Right cardiac atrium (tissue), 5 donors: Measurements from ENCODE around the gene ADAM19. TPM values are rescaled to one million over a fixed set of nuclear protein-coding genes. Genes with fewer than 3 reads are reported as not detected.

Experiments
- ATAC-seq, 2 donors: fragments of 200-7000 bp; cut with Tn5 transposase; one replicate each; pipeline versions ENCODE4 v1.8.0 to v1.9.1; 2020; ENCODE audit warnings: moderate library complexity in 2 of 2, mild to moderate bottlenecking in 1 of 2
- DNase-seq, 3 donors: peaks; one replicate each; pipeline ENCODE4 v3.0.0-alpha.2; 2020
- H3K27ac ChIP-seq: one replicate; pipeline ENCODE4 v1.5.1; 2013; ENCODE audit warnings: mild to moderate bottlenecking, low read length, control low read depth, moderate library complexity
- H3K27me3 ChIP-seq: one replicate; pipeline ENCODE4 v1.6.1; 2013; ENCODE audit not compliant: control insufficient read depth, insufficient read depth
- H3K4me1 ChIP-seq: one replicate; pipeline ENCODE4 v1.6.1; 2013; ENCODE audit warnings: low read length; ENCODE audit not compliant: control insufficient read depth, insufficient read depth
- H3K4me3 ChIP-seq: one replicate; pipeline ENCODE4 v1.5.1; 2013; ENCODE audit warnings: low read length, control low read depth
- H3K9me3 ChIP-seq: one replicate; pipeline ENCODE4 v1.6.1; 2013; ENCODE audit warnings: low read length; ENCODE audit not compliant: control insufficient read depth
- WGBS: extraction: QIAGEN DNeasy Blood & Tissue Kit; methylation state at CpG from one replicate; pipeline ENCODE4 v1.1.7; 2013; 5-methylcytosine and 5-hydroxymethylcytosine counted together
- intact Hi-C, 4 donors: fragments of 100-400 bp; cut with DNase I; formaldehyde crosslinking; loops; one replicate each; pipeline versions ENCODE4 v1.11.0 to v1.14.0; 2022 to 2023
- long read RNA-seq, 4 donors: library from polyadenylated mRNA; unstranded; transcript quantifications; one replicate each; pipeline ENCODE4 v2.0.0, GENCODE V29; 2020 to 2021
- polyA plus RNA-seq: library from polyadenylated mRNA; stranded (reverse); fragments of 200-250 nt; gene quantifications from one replicate; pipeline ENCODE4 v1.2.3, GENCODE V29; 2013
- total RNA-seq, 4 donors: library from RNA; stranded (reverse); fragmentation: NEBNext Ultra II Directional; extraction: Animal tissue kit (Norgen Biotek cat#: 25700); gene quantifications; one replicate each; pipeline ENCODE4 v1.2.1, GENCODE V29; 2021
- donor health status: healthy with polysubstance abuse.
- donor health status: DM: no; HTN: yes; CAD: no.
- donor health status: DM: no; HTN: no; CAD: no.
- donor health status: DM: no; HTN: yes; CAD: no; lungs with severe emphysema.
- donor health status: DM: yes; HTN: yes; CAD: no.

The ADAM19 gene
- 10 to 100 TPM; 21.7 to 60.2 (median 24.5) TPM for total RNA-seq
- 10.5 TPM for polyA plus RNA-seq
- long read RNA-seq, donor 1, full-length matches to known transcripts, result 1 of 15 reads
- long read RNA-seq, donor 1, partial matches to known transcripts, result 4 of 15 reads
- long read RNA-seq, donor 1, other reads (novel, unspliced or antisense), result 10 of 15 reads
- long read RNA-seq, donor 2, partial matches to known transcripts, result 3 of 6 reads
- long read RNA-seq, donor 2, other reads (novel, unspliced or antisense), result 3 of 6 reads
- long read RNA-seq, donor 3, partial matches to known transcripts, result 8 of 51 reads
- long read RNA-seq, donor 3, other reads (novel, unspliced or antisense), result 39 of 51 reads
- long read RNA-seq, donor 4, partial matches to known transcripts, result 3 of 5 reads
- long read RNA-seq, donor 4, other reads (novel, unspliced or antisense), result 2 of 5 reads

GRCh38 chr5:157575381-157576020, at the start of gene ADAM19:
TSS of gene ADAM19 (minus strand) at chr5:157575775. CDS start at chr5:157575696, 79 bp downstream.
- WGBS, result under 1% methylated on average over 63 of the region's 63 CpGs
- intact Hi-C loops, result loop anchor here in 2 of 4 donors (10.0 kb wide), 2 partner anchors 51 to 61 kb away; no protein-coding TSS in a partner anchor
- peak; percentile 93 for ATAC-seq

GRCh38 chr5:157624144-157624543, 48.6 kb upstream of the ADAM19 start:
- H3K4me1 ChIP-seq, result no peaks in the 10 kb centered on the region
- intact Hi-C loops, result no loop called here
- no peaks in the 10 kb centered on the region for H3K9me3 ChIP-seq
- no peak overlapping the region for H3K4me3 ChIP-seq
- no peaks in the 10 kb centered on the region for H3K27me3 ChIP-seq
- ATAC-seq, result no peak
- H3K27ac ChIP-seq, result no peak overlapping the region
- WGBS, result 51% methylated on average over 2 of the region's 2 CpGs
- DNase-seq, result no peak

More at GRCh38 chr5:157575381-157576020, at the start of gene ADAM19:
- peak within 1 kb of the TSS; percentile 43 for H3K4me3 ChIP-seq
- no peaks in the 10 kb centered on the region for H3K27me3 ChIP-seq
- H3K27ac ChIP-seq, result peak within 1 kb of the TSS; percentile 56
- no peaks in the 10 kb centered on the region for H3K9me3 ChIP-seq
- peaks cover 9% of the 10 kb centered on the region for H3K4me1 ChIP-seq
- peak; percentile 63 to 89 (median 86) for DNase-seq

GRCh38 chr5:157620776-157621175, 45.2 kb upstream of the ADAM19 start:
- ATAC-seq, result no peak
- no peaks in the 10 kb centered on the region for H3K27me3 ChIP-seq
- no peaks in the 10 kb centered on the region for H3K9me3 ChIP-seq
- H3K27ac ChIP-seq, result no peak overlapping the region
- intact Hi-C loops, result no loop called here
- no peak for DNase-seq
- no peaks in the 10 kb centered on the region for H3K4me1 ChIP-seq
- H3K4me3 ChIP-seq, result no peak overlapping the region

GRCh38 chr5:157618191-157618765, 42.7 kb upstream of the ADAM19 start:
- no peak for DNase-seq
- 98% methylated on average over 8 of the region's 8 CpGs for WGBS
- Histone ChIP-seq H3K27me3 (no peaks in the 10 kb centered on the region), H3K4me1 (no peaks in the 10 kb centered on the region), H3K9me3 (no peaks in the 10 kb centered on the region), H3K27ac (no peak overlapping the region), H3K4me3 (no peak overlapping the region)
- no peak for ATAC-seq
- intact Hi-C loops, result no loop called here

- no peaks in the 10 kb centered on the region for H3K4me1 ChIP-seq
- intact Hi-C loops, result no loop called here
- WGBS, result 89% methylated on average over 4 of the region's 4 CpGs
- H3K4me3 ChIP-seq, result no peak overlapping the region
- H3K9me3 ChIP-seq, result no peaks in the 10 kb centered on the region
- ATAC-seq, result no peak
- H3K27me3 ChIP-seq, result no peaks in the 10 kb centered on the region
- no peak overlapping the region for H3K27ac ChIP-seq
- no peak for DNase-seq
Measured at GRCh38 chr5:157616785-157617184, 41.2 kb upstream of the ADAM19 start.

GRCh38 chr5:157613385-157614245, 38.0 kb upstream of the ADAM19 start:
- H3K4me3 ChIP-seq, result no peak overlapping the region
- ATAC-seq (no peak), DNase-seq (no peak)
- WGBS, result 82% methylated on average over 11 of the region's 11 CpGs
- intact Hi-C loops, result no loop called here
- H3K27ac ChIP-seq, result no peak overlapping the region
- no peaks in the 10 kb centered on the region for H3K9me3 ChIP-seq
- no peaks in the 10 kb centered on the region for H3K27me3 ChIP-seq
- no peaks in the 10 kb centered on the region for H3K4me1 ChIP-seq

- Histone ChIP-seq H3K27ac (no peak overlapping the region), H3K9me3 (no peaks in the 10 kb centered on the region), H3K4me1 (no peaks in the 10 kb centered on the region), H3K27me3 (no peaks in the 10 kb centered on the region), H3K4me3 (no peak overlapping the region)
- 91% methylated on average over 5 of the region's 5 CpGs for WGBS
- intact Hi-C loops, result no loop called here
- ATAC-seq (no peak), DNase-seq (no peak)
Measured at GRCh38 chr5:157612581-157612980, 37.0 kb upstream of the ADAM19 start.

- 66% methylated on average over 10 of the region's 10 CpGs for WGBS
- Histone ChIP-seq H3K27me3 (no peaks in the 10 kb centered on the region), H3K27ac (no peak overlapping the region), H3K4me3 (no peak overlapping the region), H3K9me3 (no peaks in the 10 kb centered on the region), H3K4me1 (no peaks in the 10 kb centered on the region)
- intact Hi-C loops, result no loop called here
- DNase-seq (no peak), ATAC-seq (no peak)
Measured at GRCh38 chr5:157611571-157612476, 36.2 kb upstream of the ADAM19 start.

GRCh38 chr5:157610990-157611389, 35.4 kb upstream of the ADAM19 start:
- no peaks in the 10 kb centered on the region for H3K27me3 ChIP-seq
- DNase-seq (no peak), ATAC-seq (no peak)
- no peaks in the 10 kb centered on the region for H3K4me1 ChIP-seq
- 64% methylated on average over 5 of the region's 5 CpGs for WGBS
- no peak overlapping the region for H3K4me3 ChIP-seq
- H3K27ac ChIP-seq, result no peak overlapping the region
- intact Hi-C loops, result no loop called here
- H3K9me3 ChIP-seq, result no peaks in the 10 kb centered on the region

GRCh38 chr5:157608972-157609565, 33.5 kb upstream of the ADAM19 start:
- no peak for ATAC-seq
- Histone ChIP-seq H3K27ac (no peak overlapping the region), H3K4me1 (no peaks in the 10 kb centered on the region), H3K9me3 (no peaks in the 10 kb centered on the region), H3K4me3 (no peak overlapping the region), H3K27me3 (no peaks in the 10 kb centered on the region)
- DNase-seq, result no peak
- intact Hi-C loops, result no loop called here
- 62% methylated on average over 8 of the region's 8 CpGs for WGBS
